GM18511 (cell line): ENCODE results near the gene P2RY8.
A peak's percentile ranks its signal among the peaks of the same experiment; 100 is the strongest.
"Not testable (repeated sequence)": the region's sequence is repeated elsewhere in the genome, so short reads cannot be mapped to it uniquely, and the experiment has no call there.

ENCODE experiments used
- ATAC-seq: cut with Tn5 transposase; IDR thresholded peaks from one replicate; pipeline ENCODE4 v1.9.1; 2021; ENCODE audit warnings: mild to moderate bottlenecking, moderate library complexity; ENCODE audit not compliant: unreplicated experiment

P2RY8 gene

GRCh38 chrX:1466232-1466661 is 70.7 kb downstream of the P2RY8 start:
- ATAC-seq: no peak

- no peak for ATAC-seq
These were observed 71.4 kb downstream of the P2RY8 start for GRCh38 chrX:1465286-1466231.

- ATAC-seq: no peak
These were observed 72.1 kb downstream of the P2RY8 start for GRCh38 chrX:1464971-1465285.

GRCh38 chrX:1464041-1464970 is 72.7 kb downstream of the P2RY8 start:
- no peak for ATAC-seq

GRCh38 chrX:1463581-1463980 is 73.4 kb downstream of the P2RY8 start:
- ATAC-seq: no peak

GRCh38 chrX:1462596-1463251 is 74.3 kb downstream of the P2RY8 start:
- no peak for ATAC-seq

GRCh38 chrX:1462110-1462509 is 74.9 kb downstream of the P2RY8 start:
- no peak for ATAC-seq

- ATAC-seq: no peak
These were observed 81.1 kb downstream of the P2RY8 start for GRCh38 chrX:1455948-1456280.

- peak; percentile 55 for ATAC-seq
These were observed 82.8 kb downstream of the P2RY8 start for GRCh38 chrX:1453951-1454785.

GRCh38 chrX:1453395-1453783 is 83.6 kb downstream of the P2RY8 start:
- ATAC-seq: peak; percentile 48

- ATAC-seq: peak; percentile 62
These were observed 84.2 kb downstream of the P2RY8 start, which contains the start of gene ASMTL for GRCh38 chrX:1452516-1453394. Gene ASMTL, minus strand, starts transcription at chrX:1452909. Its CDS starts 69 bp downstream, at chrX:1452840.

- no peak for ATAC-seq
These were observed 85.1 kb downstream of the P2RY8 start for GRCh38 chrX:1451661-1452515.

GRCh38 chrX:1451251-1451660 is 85.7 kb downstream of the P2RY8 start:
- no peak for ATAC-seq

- no peak for ATAC-seq
These were observed 86.4 kb downstream of the P2RY8 start for GRCh38 chrX:1450361-1451161.

- ATAC-seq: no peak
These were observed 87.2 kb downstream of the P2RY8 start for GRCh38 chrX:1449823-1450149.

- ATAC-seq: no peak
These were observed 87.8 kb downstream of the P2RY8 start for GRCh38 chrX:1449036-1449822.

GRCh38 chrX:1448573-1449001 is 88.4 kb downstream of the P2RY8 start:
- not testable (repeated sequence) for ATAC-seq
